PC-3 (cell line): Measurements from ENCODE around the gene KRI1. TPM values are rescaled to one million over a fixed set of nuclear protein-coding genes. Genes with fewer than 3 reads are reported as not detected.

Experiments
- ATAC-seq: fragments of 200-7000 bp; cut with Tn5 transposase; 2 replicates; pipeline ENCODE4 v1.9.1; 2020; ENCODE audit warnings: mild to moderate bottlenecking, moderate library complexity
- BruUV-seq: library from RNA; stranded (reverse); fragments of 400-500 nt; replicated peaks from 2 replicates; lab custom pipeline; 2021; lab: Mats Ljungman, UMichigan
- CTCF ChIA-PET: fragments of 300-600 bp; sonication (Branson Sonifier 250); formaldehyde crosslinking; loops from one replicate; lab custom pipeline; 2022; ENCODE audit warnings: antibody characterized with exemption; lab: Charles Lee
- POLR2A ChIA-PET: fragments of 300-600 bp; sonication (Branson Sonifier 250); formaldehyde crosslinking; loops from one replicate; lab custom pipeline; 2022; ENCODE audit warnings: antibody characterized with exemption; ENCODE audit not compliant: unreplicated experiment; lab: Charles Lee
- DNase-seq: peaks from one replicate; pipeline ENCODE4 v3.0.0-alpha.2; 2015
- H2AFZ ChIP-seq: fragments of 300-600 bp; sonication (generic); 2 replicates; pipeline ENCODE4 v1.6.0; 2016; ENCODE audit warnings: antibody characterized with exemption, low read length
- H3F3A ChIP-seq: fragments of 300-600 bp; sonication (generic); one replicate; pipeline ENCODE4 v1.6.0; 2017; ENCODE audit warnings: antibody characterized with exemption, low read length, control low read depth, mild to moderate bottlenecking; ENCODE audit not compliant: unreplicated experiment
- H3K27ac ChIP-seq: fragments of 300-600 bp; sonication (generic); 2 replicates; pipeline ENCODE4 v1.5.1; 2016; ENCODE audit warnings: mild to moderate bottlenecking, low read length
- H3K27me3 ChIP-seq: fragments of 300-600 bp; sonication (generic); 2 replicates; pipeline ENCODE4 v1.6.1; 2016; ENCODE audit warnings: low read length, mixed read lengths
- H3K36me3 ChIP-seq: fragments of 300-600 bp; sonication (generic); 2 replicates; pipeline ENCODE4 v1.6.1; 2016; ENCODE audit warnings: low read depth, mixed run types, low read length, mixed read lengths
- H3K4me1 ChIP-seq: fragments of 300-600 bp; sonication (generic); 2 replicates; pipeline ENCODE4 v1.5.1; 2016; ENCODE audit warnings: low read length; ENCODE audit not compliant: insufficient read depth
- H3K4me2 ChIP-seq: fragments of 300-600 bp; sonication (generic); 2 replicates; pipeline ENCODE4 v1.6.0; 2016; ENCODE audit warnings: low read length
- H3K4me3 ChIP-seq: fragments of 300-600 bp; sonication (generic); 2 replicates; pipeline ENCODE4 v1.5.1; 2016; ENCODE audit warnings: mild to moderate bottlenecking, low read length, mixed read lengths
- H3K79me2 ChIP-seq: fragments of 300-600 bp; sonication (generic); 2 replicates; pipeline ENCODE4 v1.6.1; 2017; ENCODE audit warnings: low read length, mixed read lengths
- H3K9ac ChIP-seq: fragments of 300-600 bp; sonication (generic); 2 replicates; pipeline ENCODE4 v1.6.0; 2016; ENCODE audit warnings: mild to moderate bottlenecking, low read length
- H3K9me2 ChIP-seq: fragments of 300-600 bp; sonication (generic); replicated peaks from 2 replicates; pipeline ENCODE4 v1.6.1; 2016; ENCODE audit warnings: mixed run types, low read length, mixed read lengths
- H3K9me3 ChIP-seq: fragments of 300-600 bp; sonication (generic); 2 replicates; pipeline ENCODE4 v1.6.1; 2016; ENCODE audit warnings: low read length, mixed read lengths
- H4K20me1 ChIP-seq: fragments of 300-600 bp; sonication (generic); 2 replicates; pipeline ENCODE4 v1.6.1; 2016; ENCODE audit warnings: low read length, mixed read lengths
- EZH2phosphoT487 ChIP-seq: fragments of 300-600 bp; sonication (generic); IDR thresholded peaks from 2 replicates; pipeline ENCODE4 v1.6.1; 2018; ENCODE audit warnings: mild to moderate bottlenecking, antibody characterized with exemption, low read length, borderline replicate concordance
- intact Hi-C: fragments of 100-400 bp; cut with micrococcal nuclease; formaldehyde crosslinking; loops from 2 replicates; pipeline ENCODE4 v1.9.0; 2023
- microRNA-seq: library from miRNA; unstranded; fragments of <30 nt; microRNA quantifications from one replicate; pipeline ENCODE4 v1.1.0, GENCODE V29; 2020; ENCODE audit not compliant: unreplicated experiment
- total RNA-seq: library from RNA; depleted of rRNA; stranded (reverse); fragments of >200 nt; gene quantifications from 2 replicates; pipeline ENCODE4 v1.2.3, GENCODE V29; 2014; rRNA removed
- TF ChIP-seq, protein P1 (sequence below): fragments of 300-600 bp; sonication (generic); conservative IDR thresholded peaks from 2 replicates; pipeline ENCODE4 v1.5.1; 2017; ENCODE audit warnings: antibody characterized with exemption, low read depth, mild to moderate bottlenecking, low read length

Gene KRI1
- total RNA-seq, 1 experiment from 2014 or later = 72.6 TPM

DNA sequence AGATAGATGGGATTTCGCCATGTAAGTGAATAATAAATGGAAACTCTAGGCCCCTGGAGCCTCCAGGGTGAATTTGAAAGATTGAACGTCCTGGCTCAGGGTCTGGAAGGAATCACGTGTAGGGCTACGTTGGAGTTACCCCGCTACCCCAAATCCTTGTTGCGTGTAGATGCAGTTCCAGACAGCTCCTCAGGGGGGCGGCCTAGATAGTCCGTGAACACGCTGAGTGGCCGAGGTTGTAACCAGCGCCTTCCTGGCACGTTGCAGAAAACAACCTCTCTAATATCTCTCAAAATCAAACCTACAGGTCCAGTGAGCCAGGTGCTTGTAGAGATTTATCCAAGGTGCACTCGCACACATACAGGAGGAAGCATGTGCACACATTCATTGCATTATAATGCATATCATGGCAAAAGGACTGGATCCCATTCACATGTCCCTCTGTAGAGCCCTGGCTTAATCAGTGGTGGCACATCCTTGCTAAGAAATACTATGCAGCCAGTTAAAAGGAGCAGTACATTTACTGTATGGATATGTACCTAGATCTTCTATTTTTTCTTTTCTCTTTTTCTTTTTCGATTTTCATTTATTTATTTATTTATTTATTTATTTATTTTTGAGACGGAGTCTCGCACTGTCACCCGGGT lies 60.1 kb downstream of the KRI1 start:
- POLR2A ChIA-PET = no interaction called here
- BruUV-seq = no TSS peak
- Histone ChIP-seq H3K9me3 (no peaks in the 10 kb centered on the region), H3K4me1 (peaks cover 9% of the 10 kb centered on the region; the same call in 1 of the 2 replicates), H4K20me1 (no peaks in the 10 kb centered on the region), H3K9me2 (no peaks in the 10 kb centered on the region), H2AFZ (peak overlapping the region; percentile 60; the same call in 1 of the 2 replicates), H3K79me2 (peaks cover 18% of the 10 kb centered on the region), H3K4me3 (no peak overlapping the region), H3K36me3 (no peaks in the 10 kb centered on the region), H3F3A (no peaks in the 10 kb centered on the region), H3K4me2 (no peak overlapping the region), H3K27ac (no peak overlapping the region), H3K27me3 (no peaks in the 10 kb centered on the region), H3K9ac (no peak overlapping the region)
- DNase-seq (peak; percentile 79), ATAC-seq (no peak)
- TF ChIP-seq, protein P1, sequence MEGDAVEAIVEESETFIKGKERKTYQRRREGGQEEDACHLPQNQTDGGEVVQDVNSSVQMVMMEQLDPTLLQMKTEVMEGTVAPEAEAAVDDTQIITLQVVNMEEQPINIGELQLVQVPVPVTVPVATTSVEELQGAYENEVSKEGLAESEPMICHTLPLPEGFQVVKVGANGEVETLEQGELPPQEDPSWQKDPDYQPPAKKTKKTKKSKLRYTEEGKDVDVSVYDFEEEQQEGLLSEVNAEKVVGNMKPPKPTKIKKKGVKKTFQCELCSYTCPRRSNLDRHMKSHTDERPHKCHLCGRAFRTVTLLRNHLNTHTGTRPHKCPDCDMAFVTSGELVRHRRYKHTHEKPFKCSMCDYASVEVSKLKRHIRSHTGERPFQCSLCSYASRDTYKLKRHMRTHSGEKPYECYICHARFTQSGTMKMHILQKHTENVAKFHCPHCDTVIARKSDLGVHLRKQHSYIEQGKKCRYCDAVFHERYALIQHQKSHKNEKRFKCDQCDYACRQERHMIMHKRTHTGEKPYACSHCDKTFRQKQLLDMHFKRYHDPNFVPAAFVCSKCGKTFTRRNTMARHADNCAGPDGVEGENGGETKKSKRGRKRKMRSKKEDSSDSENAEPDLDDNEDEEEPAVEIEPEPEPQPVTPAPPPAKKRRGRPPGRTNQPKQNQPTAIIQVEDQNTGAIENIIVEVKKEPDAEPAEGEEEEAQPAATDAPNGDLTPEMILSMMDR = peak; percentile 89
- TF ChIP-seq EZH2phosphoT487 = no peak
- intact Hi-C loops = loop anchor here (2.0 kb wide), 1 partner anchor 67 kb away; no protein-coding TSS in a partner anchor
- CTCF ChIA-PET = interaction anchor here (0.6 kb wide), 3 partner anchors 36 to 247 kb away, joined by 3 to 4 read pairs (median 4); partner anchors contain the start of gene KRI1

Small RNAs within 50 kb of the gene (microRNA-seq; reads per million reads assigned to microRNA genes)
- not detected for gene MIR1238

Other genes with a start within 250 kb of the KRI1 start
- 79.5 and 98.4 TPM in 2 replicates for gene FDX2, start 250.0 kb downstream of the KRI1 start, total RNA-seq
- 62.4 and 81.8 TPM in 2 replicates for gene RAVER1, start 232.5 kb downstream of the KRI1 start, total RNA-seq
- 37.7 and 46.9 TPM in 2 replicates for gene ICAM3, start 226.4 kb downstream of the KRI1 start, total RNA-seq
- 177 and 201 TPM in 2 replicates for gene TYK2, start 185.4 kb downstream of the KRI1 start, total RNA-seq
- 560 and 709 TPM in 2 replicates for gene CDC37, start 162.5 kb downstream of the KRI1 start, total RNA-seq
- 2.8 and 3.1 TPM in 2 replicates for gene PDE4A, start 145.5 kb downstream of the KRI1 start, total RNA-seq
- 151 and 184 TPM in 2 replicates for gene KEAP1, start 62.7 kb downstream of the KRI1 start, total RNA-seq
- gene S1PR5, start 48.6 kb downstream of the KRI1 start, total RNA-seq = 2.4 and 4.1 TPM in 2 replicates
- 53.2 and 65.9 TPM in 2 replicates for gene ATG4D, start 22.1 kb downstream of the KRI1 start, total RNA-seq
- 17.1 and 22.5 TPM in 2 replicates for gene CDKN2D, start 3.0 kb upstream of the KRI1 start, total RNA-seq
- 43.9 and 50.0 TPM in 2 replicates for gene AP1M2, start 21.3 kb upstream of the KRI1 start, total RNA-seq
- 63.9 and 87.3 TPM in 2 replicates for gene SLC44A2, start 59.5 kb upstream of the KRI1 start, total RNA-seq
- 322 and 441 TPM in 2 replicates for gene ILF3, start 88.3 kb upstream of the KRI1 start, total RNA-seq
- 72.7 and 79.7 TPM in 2 replicates for gene QTRT1, start 135.4 kb upstream of the KRI1 start, total RNA-seq
- gene DNM2, start 152.1 kb upstream of the KRI1 start, total RNA-seq = 150 and 211 TPM in 2 replicates